ENCODE results near the gene TSPO2. TPM values are rescaled to one million over a fixed set of nuclear protein-coding genes. Genes with fewer than 3 reads are reported as not detected.

The TSPO2 gene
- polyA plus RNA-seq, 3 donors = not detected

GRCh38 chr6:41045664-41046063, 3.4 kb downstream of the TSPO2 start:
- H3K4me3 Mint-ChIP-seq = no peak overlapping the region
- WGBS (ENCODE audit: insufficient coverage) = no CpG with 5 or more reads among the region's 5 CpGs
- no peaks in the 10 kb centered on the region for H3K9me3 ChIP-seq (replicated peaks in 1 of 2; ENCODE audit: control insufficient read depth in 1 of 2, insufficient read depth in 1 of 2, low read length in 2 of 2)
- H3K4me1 ChIP-seq (ENCODE audit: control insufficient read depth in 1 of 2, insufficient read depth in 2 of 2, low read length in 2 of 2) = no peaks in the 10 kb centered on the region
- no peak overlapping the region for H2AFZ ChIP-seq (ENCODE audit: insufficient read depth, low read depth, low read length, poor library complexity, severe bottlenecking)
- H3K27me3 ChIP-seq (ENCODE audit: control insufficient read depth in 2 of 2, insufficient read depth in 2 of 2, low read length in 2 of 2) = no peaks in the 10 kb centered on the region
- H4K20me1 ChIP-seq (ENCODE audit: insufficient read depth, low read length) = no peaks in the 10 kb centered on the region
- no peak for DNase-seq
- H3K36me3 ChIP-seq (replicated peaks in 1 of 2; ENCODE audit: control insufficient read depth in 1 of 2, insufficient read depth in 2 of 2, low read length in 2 of 2) = no peaks in the 10 kb centered on the region
- no peak overlapping the region for H3K4me3 ChIP-seq (replicated peaks in 1 of 3; ENCODE audit: low read depth in 2 of 3, low read length in 3 of 3)
- H3K4me2 ChIP-seq (replicated peaks; ENCODE audit: extremely low read depth, low read length, poor library complexity, severe bottlenecking) = no peak overlapping the region
- H3K4me1 Mint-ChIP-seq = peaks cover 3% of the 10 kb centered on the region
- H3K9me3 Mint-ChIP-seq = no peaks in the 10 kb centered on the region
- H3K36me3 Mint-ChIP-seq = peaks cover 2 to 4% of the 10 kb centered on the region in 2 donors
- no peak overlapping the region for H3K27ac Mint-ChIP-seq
- H3K27ac ChIP-seq (ENCODE audit: low read depth in 1 of 2, low read length in 2 of 2) = no peak overlapping the region
- TF ChIP-seq, protein P1, sequence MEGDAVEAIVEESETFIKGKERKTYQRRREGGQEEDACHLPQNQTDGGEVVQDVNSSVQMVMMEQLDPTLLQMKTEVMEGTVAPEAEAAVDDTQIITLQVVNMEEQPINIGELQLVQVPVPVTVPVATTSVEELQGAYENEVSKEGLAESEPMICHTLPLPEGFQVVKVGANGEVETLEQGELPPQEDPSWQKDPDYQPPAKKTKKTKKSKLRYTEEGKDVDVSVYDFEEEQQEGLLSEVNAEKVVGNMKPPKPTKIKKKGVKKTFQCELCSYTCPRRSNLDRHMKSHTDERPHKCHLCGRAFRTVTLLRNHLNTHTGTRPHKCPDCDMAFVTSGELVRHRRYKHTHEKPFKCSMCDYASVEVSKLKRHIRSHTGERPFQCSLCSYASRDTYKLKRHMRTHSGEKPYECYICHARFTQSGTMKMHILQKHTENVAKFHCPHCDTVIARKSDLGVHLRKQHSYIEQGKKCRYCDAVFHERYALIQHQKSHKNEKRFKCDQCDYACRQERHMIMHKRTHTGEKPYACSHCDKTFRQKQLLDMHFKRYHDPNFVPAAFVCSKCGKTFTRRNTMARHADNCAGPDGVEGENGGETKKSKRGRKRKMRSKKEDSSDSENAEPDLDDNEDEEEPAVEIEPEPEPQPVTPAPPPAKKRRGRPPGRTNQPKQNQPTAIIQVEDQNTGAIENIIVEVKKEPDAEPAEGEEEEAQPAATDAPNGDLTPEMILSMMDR (IDR thresholded peaks at IDR 0.05) = no peak
- no peak overlapping the region for H3K9ac ChIP-seq (ENCODE audit: insufficient read depth, low read length, poor library complexity, severe bottlenecking)
- intact Hi-C loops (cut with micrococcal nuclease) = no loop called here
- peaks cover 0 to 4% (median 0%) of the 10 kb centered on the region in 3 donors for H3K27me3 Mint-ChIP-seq (ENCODE audit: low read depth in 3 of 3)
- no peaks in the 10 kb centered on the region for H3K79me2 ChIP-seq (ENCODE audit: insufficient read depth, low read length)

- no peak overlapping the region for H3K9ac ChIP-seq (ENCODE audit: insufficient read depth, low read length, poor library complexity, severe bottlenecking)
- Mint-ChIP-seq H3K27ac (no peak overlapping the region), H3K4me3 (no peak overlapping the region), H3K36me3 (peaks cover 2 to 4% of the 10 kb centered on the region in 2 donors), H3K27me3 (ENCODE audit: low read depth in 3 of 3) (peaks cover 0 to 4% (median 0%) of the 10 kb centered on the region in 3 donors), H3K9me3 (no peaks in the 10 kb centered on the region), H3K4me1 (no peaks in the 10 kb centered on the region)
- no peak for DNase-seq
- H3K4me3 ChIP-seq (replicated peaks in 1 of 3; ENCODE audit: low read depth in 2 of 3, low read length in 3 of 3) = no peak overlapping the region
- H3K4me1 ChIP-seq (ENCODE audit: control insufficient read depth in 1 of 2, insufficient read depth in 2 of 2, low read length in 2 of 2) = peaks cover 3% of the 10 kb centered on the region in 2 donors
- no peaks in the 10 kb centered on the region for H3K79me2 ChIP-seq (ENCODE audit: insufficient read depth, low read length)
- WGBS (ENCODE audit: insufficient coverage) = no CpG with 5 or more reads among the region's 1 CpG
- TF ChIP-seq, protein P1 (IDR thresholded peaks at IDR 0.05) = no peak
- H3K36me3 ChIP-seq (replicated peaks in 1 of 2; ENCODE audit: control insufficient read depth in 1 of 2, insufficient read depth in 2 of 2, low read length in 2 of 2) = no peaks in the 10 kb centered on the region
- no peak overlapping the region for H3K4me2 ChIP-seq (replicated peaks; ENCODE audit: extremely low read depth, low read length, poor library complexity, severe bottlenecking)
- H3K27ac ChIP-seq (ENCODE audit: low read depth in 1 of 2, low read length in 2 of 2) = no peak overlapping the region
- no peaks in the 10 kb centered on the region for H3K9me3 ChIP-seq (replicated peaks in 1 of 2; ENCODE audit: control insufficient read depth in 1 of 2, insufficient read depth in 1 of 2, low read length in 2 of 2)
- intact Hi-C loops (cut with micrococcal nuclease) = no loop called here
- H3K27me3 ChIP-seq (ENCODE audit: control insufficient read depth in 2 of 2, insufficient read depth in 2 of 2, low read length in 2 of 2) = no peaks in the 10 kb centered on the region
- no peaks in the 10 kb centered on the region for H4K20me1 ChIP-seq (ENCODE audit: insufficient read depth, low read length)
- no peak overlapping the region for H2AFZ ChIP-seq (ENCODE audit: insufficient read depth, low read depth, low read length, poor library complexity, severe bottlenecking)
Measured at GRCh38 chr6:41046084-41046483, 3.8 kb downstream of the TSPO2 start.
